NB4 (cell line): ENCODE results near the gene SULF2.

Source experiments
- POLR2A ChIP-seq: IDR thresholded peaks from 2 replicates; pipeline ENCODE4 v1.6.1; 2011; ENCODE audit warnings: mild to moderate bottlenecking; ENCODE audit not compliant: insufficient read length; ENCODE audit errors: extremely low read depth
- TF ChIP-seq, protein P1 (sequence below): IDR thresholded peaks from one replicate; pipeline ENCODE4 v1.5.1; 2012; ENCODE audit warnings: low read depth, low read length

DNA sequence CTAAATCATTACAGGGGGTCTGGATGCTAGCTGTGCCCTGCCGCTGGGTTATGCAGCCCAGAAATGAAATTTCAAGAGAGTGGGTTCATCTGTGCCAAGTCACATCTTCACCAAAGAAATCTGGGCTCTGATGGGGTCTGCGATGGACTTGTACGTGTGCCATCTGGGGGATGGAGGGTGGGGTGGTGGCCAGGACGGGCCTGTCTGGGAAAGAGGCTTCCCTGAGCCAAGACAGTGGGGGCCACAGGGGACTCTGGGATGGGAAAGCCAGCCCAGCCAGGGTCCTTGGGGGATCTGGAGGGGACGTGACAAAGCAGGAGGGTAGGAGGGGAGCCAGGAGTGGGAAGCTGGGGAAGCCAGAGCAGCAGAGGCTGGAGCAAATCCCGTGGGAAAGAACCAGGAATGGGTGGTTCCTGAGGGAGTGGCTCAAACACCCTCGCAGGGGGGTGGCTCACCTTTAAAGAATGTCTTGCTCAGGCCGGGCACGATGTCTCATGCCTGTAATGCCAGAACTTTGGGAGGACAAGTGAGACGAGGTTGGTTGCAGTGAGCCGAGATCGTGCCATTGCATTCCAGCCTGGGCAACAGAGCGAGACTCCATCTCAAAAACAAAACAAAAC lies 36.3 kb upstream of the SULF2 start:
- TF ChIP-seq, protein P1, sequence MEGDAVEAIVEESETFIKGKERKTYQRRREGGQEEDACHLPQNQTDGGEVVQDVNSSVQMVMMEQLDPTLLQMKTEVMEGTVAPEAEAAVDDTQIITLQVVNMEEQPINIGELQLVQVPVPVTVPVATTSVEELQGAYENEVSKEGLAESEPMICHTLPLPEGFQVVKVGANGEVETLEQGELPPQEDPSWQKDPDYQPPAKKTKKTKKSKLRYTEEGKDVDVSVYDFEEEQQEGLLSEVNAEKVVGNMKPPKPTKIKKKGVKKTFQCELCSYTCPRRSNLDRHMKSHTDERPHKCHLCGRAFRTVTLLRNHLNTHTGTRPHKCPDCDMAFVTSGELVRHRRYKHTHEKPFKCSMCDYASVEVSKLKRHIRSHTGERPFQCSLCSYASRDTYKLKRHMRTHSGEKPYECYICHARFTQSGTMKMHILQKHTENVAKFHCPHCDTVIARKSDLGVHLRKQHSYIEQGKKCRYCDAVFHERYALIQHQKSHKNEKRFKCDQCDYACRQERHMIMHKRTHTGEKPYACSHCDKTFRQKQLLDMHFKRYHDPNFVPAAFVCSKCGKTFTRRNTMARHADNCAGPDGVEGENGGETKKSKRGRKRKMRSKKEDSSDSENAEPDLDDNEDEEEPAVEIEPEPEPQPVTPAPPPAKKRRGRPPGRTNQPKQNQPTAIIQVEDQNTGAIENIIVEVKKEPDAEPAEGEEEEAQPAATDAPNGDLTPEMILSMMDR: no peak
- TF ChIP-seq POLR2A: no peak
